Spleen (tissue), 11 donors: Measurements from ENCODE around the gene CNGA2. TPM values are rescaled to one million over a fixed set of nuclear protein-coding genes. Genes with fewer than 3 reads are reported as not detected.
A peak's percentile ranks its signal among the peaks of the same experiment; 100 is the strongest.

ENCODE experiments used
- DNase-seq: peaks from one replicate; pipeline ENCODE4 v3.0.0-alpha.2; 2020
- H3K27ac ChIP-seq, 8 donors: fragments of 200-600 bp; sonication (generic) in 7 of 8; 1 replicate in 4 of 8; 2 replicates in 4 of 8; pipeline versions ENCODE4 v1.5.0 to v1.8.0; 2016 to 2021; ENCODE audit warnings: inconsistent platforms in 4 of 8, mild to moderate bottlenecking in 4 of 8, moderate library complexity in 1 of 8
- H3K27me3 ChIP-seq, 7 donors: fragments of 200-600 bp; sonication (generic) in 6 of 7; replicated peaks in 1 of 7; 1 replicate in 4 of 7; 2 replicates in 3 of 7; pipeline versions ENCODE4 v1.5.0 to v1.8.0; 2016 to 2021; ENCODE audit warnings: inconsistent platforms in 3 of 7, mild to moderate bottlenecking in 1 of 7
- H3K36me3 ChIP-seq, 6 donors: fragments of 200-600 bp; sonication (generic) in 5 of 6; 1 replicate in 4 of 6; 2 replicates in 2 of 6; pipeline versions ENCODE4 v1.5.0 to v1.8.0; 2016 to 2021; ENCODE audit warnings: inconsistent platforms in 2 of 6
- H3K4me1 ChIP-seq, 6 donors: fragments of 200-600 bp; sonication (generic) in 5 of 6; 1 replicate in 3 of 6; 2 replicates in 3 of 6; pipeline versions ENCODE4 v1.5.0 to v1.8.0; 2016 to 2021; ENCODE audit warnings: inconsistent platforms in 3 of 6
- H3K4me3 ChIP-seq, 8 donors: fragments of 200-600 bp; sonication (generic) in 7 of 8; 1 replicate in 4 of 8; 2 replicates in 4 of 8; pipeline versions ENCODE4 v1.5.0 to v1.8.0; 2016 to 2021; ENCODE audit warnings: inconsistent platforms in 4 of 8, mild to moderate bottlenecking in 4 of 8, moderate library complexity in 2 of 8
- H3K9me3 ChIP-seq, 8 donors: fragments of 200-600 bp; sonication (generic) in 7 of 8; 1 replicate in 4 of 8; 2 replicates in 4 of 8; pipeline versions ENCODE4 v1.5.0 to v1.8.0; 2016 to 2021; ENCODE audit warnings: inconsistent platforms in 4 of 8
- CTCF ChIP-seq, 11 experiments: fragments of 200-600 bp in 7 of 11; fragments of 450-650 bp in 4 of 11; sonication (generic) in 4 of 11; IDR thresholded peaks in 8 of 11; conservative IDR thresholded peaks in 3 of 11; 1 replicate in 7 of 11; 2 replicates in 4 of 11; pipeline versions ENCODE4 v1.4.0 to v1.8.0; 2016 to 2021; ENCODE audit warnings: antibody characterized with exemption in 11 of 11, inconsistent platforms in 4 of 11, mild to moderate bottlenecking in 1 of 11
- POLR2A ChIP-seq, 3 donors: fragments of 450-650 bp; IDR thresholded peaks; one replicate each; pipeline ENCODE4 v1.5.1; 2017; ENCODE audit warnings: antibody characterized with exemption in 3 of 3, mild to moderate bottlenecking in 1 of 3
- POLR2AphosphoS5 ChIP-seq, 3 donors: sonication (generic); formaldehyde crosslinking; IDR thresholded peaks; one replicate each; pipeline ENCODE4 v1.5.1; 2017; ENCODE audit warnings: antibody characterized with exemption in 3 of 3
- WGBS, 5 donors: extraction: QIAGEN DNeasy Blood & Tissue Kit in 3 of 5; methylation state at CpG; one replicate each; pipeline versions ENCODE4 v1.1.5 to v1.1.7; 2013 to 2018; 5-methylcytosine and 5-hydroxymethylcytosine counted together
- intact Hi-C: fragments of 100-400 bp; cut with DNase I; formaldehyde crosslinking; loops from one replicate; pipeline ENCODE4 v1.15.0; 2023; ENCODE audit warnings: low total_unique reads
- polyA plus RNA-seq, 3 donors: library from polyadenylated mRNA; stranded (reverse); fragments of 200-250 nt; gene quantifications; one replicate each; pipeline ENCODE4 v1.2.1, GENCODE V29; 2013
- total RNA-seq, 7 donors: library from RNA; depleted of rRNA in 3 of 7; stranded (reverse); fragments of >200 nt in 3 of 7; fragmentation: NEBNext Ultra II Directional in 4 of 7; extraction: Animal tissue kit (Norgen Biotek cat#: 25700) in 4 of 7; gene quantifications; one replicate each; pipeline versions ENCODE4 v1.1.0 to v1.2.1, GENCODE V29; 2016 to 2021
- donor health status: healthy with polysubstance abuse.
- donor health status: DM: no; HTN: no; CAD: no; lungs with moderate emphysema.
- donor health status: DM: no; HTN: no; CAD: no.
- donor health status: Bipolar disorder and iron deficiency.
- donor health status: healthy.
- donor health status: DM: no; HTN: no; CAD: no.
- donor health status: DM: yes; HTN: yes; CAD: no.

CNGA2 gene
- total and polyA plus RNA-seq, 10 donors = not detected

GRCh38 chrX:151714362-151714761 is 20.2 kb upstream of the CNGA2 start:
- Histone ChIP-seq H3K27ac (no peak overlapping the region), H3K4me3 (no peak overlapping the region), H3K36me3 (no peaks in the 10 kb centered on the region), H3K9me3 (no peaks in the 10 kb centered on the region), H3K27me3 (no peaks in the 10 kb centered on the region), H3K4me1 (no peaks in the 10 kb centered on the region)
- WGBS, 5 donors = 46 to 61% (median 49%) methylated on average over 5 of the region's 5 CpGs
- no peak for DNase-seq
- intact Hi-C loops = no loop called here
- no peak for TF ChIP-seq CTCF (IDR thresholded peaks at IDR 0.05 in 8 of 11, conservative IDR thresholded peaks at IDR 0.05 in 3 of 11)
- no peak for TF ChIP-seq POLR2AphosphoS5 (IDR thresholded peaks at IDR 0.05)
- TF ChIP-seq POLR2A (IDR thresholded peaks at IDR 0.05) = no peak

- intact Hi-C loops = no loop called here
- H3K9me3 ChIP-seq = no peaks in the 10 kb centered on the region
- no peaks in the 10 kb centered on the region for H3K27me3 ChIP-seq
- H3K4me1 ChIP-seq = no peaks in the 10 kb centered on the region
- 54 to 73% (median 62%) methylated on average over 3 of the region's 3 CpGs for WGBS, 5 donors
- no peak for DNase-seq
- TF ChIP-seq CTCF (IDR thresholded peaks at IDR 0.05 in 8 of 11, conservative IDR thresholded peaks at IDR 0.05 in 3 of 11) (no peak), POLR2AphosphoS5 (IDR thresholded peaks at IDR 0.05) (no peak), POLR2A (IDR thresholded peaks at IDR 0.05) (no peak)
- H3K27ac ChIP-seq = no peak within 1 kb of the TSS
- H3K4me3 ChIP-seq = no peak within 1 kb of the TSS
- no peaks in the 10 kb centered on the region for H3K36me3 ChIP-seq
Measured at GRCh38 chrX:151715752-151716151, 18.8 kb upstream of the CNGA2 start, which contains the start of gene FATE1. Gene FATE1, plus strand, starts transcription at chrX:151716035. Its CDS starts 85 bp downstream, at chrX:151716120.

GRCh38 chrX:151722241-151722846 is 12.2 kb upstream of the CNGA2 start:
- DNase-seq = peak; percentile 68
- Histone ChIP-seq H3K4me3 (no peak overlapping the region), H3K27me3 (no peaks in the 10 kb centered on the region), H3K36me3 (no peaks in the 10 kb centered on the region), H3K27ac (no peak overlapping the region), H3K4me1 (no peaks in the 10 kb centered on the region), H3K9me3 (no peaks in the 10 kb centered on the region)
- intact Hi-C loops = no loop called here
- TF ChIP-seq POLR2A (IDR thresholded peaks at IDR 0.05) = no peak
- no peak for TF ChIP-seq POLR2AphosphoS5 (IDR thresholded peaks at IDR 0.05)
- no peak for TF ChIP-seq CTCF (IDR thresholded peaks at IDR 0.05 in 8 of 11, conservative IDR thresholded peaks at IDR 0.05 in 3 of 11)
- 63 to 88% (median 75%) methylated on average over 3 to 24 of the region's 24 CpGs for WGBS, 5 donors

GRCh38 chrX:151723156-151723760 is 11.3 kb upstream of the CNGA2 start:
- Histone ChIP-seq H3K4me3 (no peak overlapping the region), H3K27ac (no peak overlapping the region), H3K4me1 (no peaks in the 10 kb centered on the region), H3K9me3 (no peaks in the 10 kb centered on the region), H3K27me3 (no peaks in the 10 kb centered on the region), H3K36me3 (no peaks in the 10 kb centered on the region)
- intact Hi-C loops = no loop called here
- TF ChIP-seq POLR2AphosphoS5 (IDR thresholded peaks at IDR 0.05) (no peak), CTCF (IDR thresholded peaks at IDR 0.05 in 8 of 11, conservative IDR thresholded peaks at IDR 0.05 in 3 of 11) (no peak), POLR2A (IDR thresholded peaks at IDR 0.05) (no peak)
- DNase-seq = peak; percentile 58
- WGBS, 5 donors = 70 to 100% (median 72%) methylated on average over 1 to 7 of the region's 7 CpGs
